NCI-H446 (cell line): ENCODE measurements around the gene SCN1B.

Experiments
- DNase-seq, 2 experiments: peaks; one replicate each; lab custom pipeline; 2025; lab: John Stamatoyannopoulos, UW

The SCN1B gene

GRCh38 chr19:35074426-35075201 lies 44.3 kb downstream of the SCN1B start:
- DNase-seq = no peak

GRCh38 chr19:35075202-35076025 lies 45.1 kb downstream of the SCN1B start:
- no peak for DNase-seq

- DNase-seq = no peak
These were observed 45.7 kb downstream of the SCN1B start for GRCh38 chr19:35076026-35076370.

DNA sequence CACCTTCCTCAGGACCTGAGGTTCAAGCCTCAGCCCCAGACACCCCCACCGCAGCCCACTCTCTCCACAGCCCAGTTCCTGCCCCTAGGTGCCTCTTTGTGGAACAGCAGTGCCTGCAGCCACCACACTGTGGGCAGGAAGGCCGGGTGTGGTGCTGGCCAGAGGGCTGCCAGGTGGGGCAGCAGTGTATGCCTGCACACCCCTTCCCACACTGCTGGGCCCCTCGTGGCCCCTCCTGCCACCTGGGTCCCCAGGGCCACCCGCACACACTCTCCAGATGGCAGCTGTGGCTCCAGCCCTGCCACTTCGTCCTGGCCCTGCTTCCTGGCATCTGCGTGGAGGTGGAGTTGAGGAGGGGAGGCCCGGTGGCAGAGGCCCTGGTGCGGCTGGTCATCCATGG lies 46.4 kb downstream of the SCN1B start:
- DNase-seq = no peak

GRCh38 chr19:35077411-35078223 lies 47.3 kb downstream of the SCN1B start:
- no peak for DNase-seq

GRCh38 chr19:35079826-35080225 lies 49.6 kb downstream of the SCN1B start:
- DNase-seq = no peak

DNA sequence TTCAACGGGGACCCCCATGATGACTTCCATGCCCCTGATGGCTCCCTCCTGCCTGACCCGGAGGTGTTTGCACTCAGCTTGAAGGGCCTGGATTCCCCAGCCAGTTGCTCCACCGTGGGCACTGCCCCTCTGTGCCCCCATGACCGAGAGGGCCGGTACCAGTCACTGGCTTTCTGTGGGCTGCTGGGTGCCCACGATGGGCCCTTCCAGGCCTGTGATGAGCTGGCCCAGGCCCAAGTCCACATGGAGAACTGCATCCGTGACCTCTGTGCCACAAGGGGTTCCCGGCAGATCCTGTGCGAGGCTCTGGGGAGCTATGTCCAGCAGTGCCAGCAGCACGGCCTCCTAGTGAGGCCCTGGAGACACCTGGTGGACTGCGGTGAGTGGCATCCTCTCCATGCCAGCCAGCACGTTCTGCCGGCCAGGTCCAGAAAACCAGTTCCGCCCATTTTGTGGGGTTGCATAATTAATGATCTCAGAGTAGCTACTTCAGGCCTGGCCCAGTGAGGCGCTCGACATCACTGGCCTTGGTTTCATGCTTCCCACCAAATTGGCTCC lies 50.4 kb downstream of the SCN1B start:
- no peak for DNase-seq

DNA sequence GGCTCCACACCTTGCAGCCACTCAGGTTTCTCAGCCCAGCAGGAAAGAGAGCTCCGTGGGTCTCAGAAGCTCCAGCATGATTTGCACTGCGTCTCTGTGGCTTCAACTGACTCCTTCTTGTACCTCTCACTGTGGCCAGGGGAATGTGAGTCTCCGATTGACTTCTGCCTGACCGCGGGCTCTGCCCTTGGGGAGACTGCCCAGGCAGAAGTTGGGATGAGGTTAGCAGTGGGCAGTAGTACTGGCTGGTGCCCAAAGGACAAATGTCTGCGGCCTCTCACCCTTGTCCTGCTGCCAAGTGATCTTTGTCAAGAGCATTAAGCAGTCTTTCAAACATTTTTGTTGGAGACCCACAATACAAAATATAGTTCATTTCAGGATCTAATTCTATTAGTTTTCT lies 50.9 kb downstream of the SCN1B start:
- DNase-seq = no peak

DNA sequence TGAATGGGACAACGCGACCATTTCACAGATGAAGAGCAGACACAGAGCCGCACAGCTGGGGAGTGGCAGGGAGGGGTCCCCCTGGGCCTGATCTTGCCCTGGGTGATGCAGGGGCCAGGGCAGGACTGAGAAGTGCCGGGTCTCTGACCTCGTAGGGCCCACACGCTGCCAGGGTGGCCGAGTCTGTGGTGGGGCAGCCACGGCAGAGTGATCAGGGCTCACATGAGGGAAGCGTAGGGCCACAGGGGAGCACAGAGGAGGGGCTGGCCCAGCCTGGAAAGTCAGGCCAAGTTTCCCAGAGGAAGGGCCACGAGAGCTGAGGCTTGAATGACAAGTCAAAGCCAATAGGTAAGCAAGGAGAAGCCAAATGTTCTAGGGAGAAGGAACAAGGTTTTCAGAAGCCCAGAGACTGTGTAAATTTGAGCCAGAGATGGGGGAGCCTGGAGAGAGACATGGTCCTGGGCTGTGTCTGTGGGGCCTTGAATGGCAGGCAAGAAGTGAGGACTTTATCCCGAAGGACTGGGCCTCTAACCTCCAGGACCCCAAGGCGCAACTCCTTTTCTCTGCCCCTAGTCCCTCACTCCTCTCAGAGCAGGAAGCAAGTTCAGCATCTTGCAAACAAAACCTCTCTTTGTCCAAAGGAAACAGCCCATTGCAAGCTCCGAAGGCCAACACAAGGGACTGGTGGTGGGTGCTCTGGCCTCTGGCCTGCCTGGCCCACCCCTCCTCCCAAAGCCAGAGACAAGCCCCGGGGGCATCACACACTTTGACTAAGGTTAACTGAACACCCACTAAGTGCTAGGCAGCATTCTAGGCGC lies 53.6 kb downstream of the SCN1B start:
- DNase-seq = no peak

DNA sequence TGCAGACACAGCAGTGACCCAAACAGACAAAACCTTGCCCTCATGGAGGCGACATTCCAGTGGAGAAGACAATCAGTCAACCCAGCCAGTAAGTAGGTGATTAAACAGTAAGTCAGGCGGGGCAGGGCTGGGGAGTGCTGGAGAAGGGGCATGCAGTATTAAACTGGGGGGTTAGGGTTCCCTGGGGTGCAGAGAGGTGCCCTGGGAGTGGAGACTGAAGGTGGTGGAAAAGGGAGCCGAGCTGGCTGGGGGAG lies 54.2 kb downstream of the SCN1B start:
- no peak for DNase-seq

DNA sequence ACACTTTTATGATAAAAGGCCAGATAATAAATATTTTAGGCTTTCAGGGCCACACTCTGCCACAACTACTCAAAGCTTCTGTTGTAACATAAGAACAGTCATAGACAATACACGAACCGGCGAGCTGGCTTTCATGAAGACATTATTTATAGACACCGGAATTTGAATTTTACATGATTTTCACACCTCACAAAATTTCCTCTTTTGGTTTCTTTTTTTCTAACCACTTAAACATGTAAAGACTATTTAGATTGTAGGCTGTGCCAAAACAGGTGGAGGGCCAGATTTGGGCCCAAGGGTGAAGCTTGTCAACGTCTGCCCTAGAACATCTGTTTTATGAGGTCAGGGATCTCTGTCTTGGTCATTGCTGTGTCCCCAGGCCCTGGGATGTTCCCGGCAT lies 55.7 kb downstream of the SCN1B start:
- DNase-seq = no peak

DNA sequence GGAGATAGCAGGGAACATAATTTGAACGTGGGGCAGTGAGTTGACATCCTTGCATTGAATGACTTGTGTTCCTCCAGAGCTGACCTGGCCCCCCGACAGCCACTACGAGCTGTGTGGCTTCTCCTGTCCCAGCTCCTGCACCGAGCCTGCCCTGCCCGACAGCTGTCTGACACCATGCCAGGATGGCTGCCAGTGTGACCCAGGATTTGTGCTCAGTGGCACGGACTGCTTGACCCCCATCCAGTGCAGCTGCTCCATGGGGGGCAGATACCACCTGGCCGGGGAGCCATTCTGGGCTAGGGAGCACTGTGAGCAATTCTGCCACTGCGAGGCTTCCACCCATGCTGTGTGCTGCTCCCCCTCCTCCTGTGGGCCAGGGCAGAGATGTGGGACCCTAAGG lies 56.2 kb downstream of the SCN1B start:
- DNase-seq = no peak

DNA sequence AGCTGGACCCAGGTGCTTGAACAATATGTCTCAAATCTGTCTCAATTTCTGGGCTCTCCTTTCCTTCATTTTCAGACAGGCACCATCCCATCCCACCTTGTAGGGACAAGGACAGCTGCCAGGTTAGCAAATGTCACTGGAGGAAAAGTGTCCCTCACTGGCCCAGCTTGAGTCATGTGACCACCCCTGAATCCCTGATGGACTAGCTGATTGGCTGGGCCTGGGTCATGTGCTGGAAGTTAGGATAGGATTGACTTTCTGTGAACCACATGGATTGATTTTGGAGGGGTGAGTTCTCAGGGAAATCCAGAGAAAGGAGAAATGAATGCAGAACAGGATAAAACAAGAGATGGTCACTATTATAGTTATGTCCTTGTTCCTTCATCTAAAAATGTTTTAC lies 57.1 kb downstream of the SCN1B start:
- DNase-seq = no peak

GRCh38 chr19:35088131-35088913 lies 58.1 kb downstream of the SCN1B start:
- peak in 1 of 2 experiments; percentile 32 for DNase-seq

GRCh38 chr19:35089554-35089953 lies 59.3 kb downstream of the SCN1B start:
- no peak for DNase-seq
